Measurements from ENCODE around the gene HEXA.

- TF ChIP-seq, protein P1, sequence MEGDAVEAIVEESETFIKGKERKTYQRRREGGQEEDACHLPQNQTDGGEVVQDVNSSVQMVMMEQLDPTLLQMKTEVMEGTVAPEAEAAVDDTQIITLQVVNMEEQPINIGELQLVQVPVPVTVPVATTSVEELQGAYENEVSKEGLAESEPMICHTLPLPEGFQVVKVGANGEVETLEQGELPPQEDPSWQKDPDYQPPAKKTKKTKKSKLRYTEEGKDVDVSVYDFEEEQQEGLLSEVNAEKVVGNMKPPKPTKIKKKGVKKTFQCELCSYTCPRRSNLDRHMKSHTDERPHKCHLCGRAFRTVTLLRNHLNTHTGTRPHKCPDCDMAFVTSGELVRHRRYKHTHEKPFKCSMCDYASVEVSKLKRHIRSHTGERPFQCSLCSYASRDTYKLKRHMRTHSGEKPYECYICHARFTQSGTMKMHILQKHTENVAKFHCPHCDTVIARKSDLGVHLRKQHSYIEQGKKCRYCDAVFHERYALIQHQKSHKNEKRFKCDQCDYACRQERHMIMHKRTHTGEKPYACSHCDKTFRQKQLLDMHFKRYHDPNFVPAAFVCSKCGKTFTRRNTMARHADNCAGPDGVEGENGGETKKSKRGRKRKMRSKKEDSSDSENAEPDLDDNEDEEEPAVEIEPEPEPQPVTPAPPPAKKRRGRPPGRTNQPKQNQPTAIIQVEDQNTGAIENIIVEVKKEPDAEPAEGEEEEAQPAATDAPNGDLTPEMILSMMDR (conservative IDR thresholded peaks at IDR 0.05 in 1 of 2, IDR thresholded peaks at IDR 0.05 in 1 of 2; ENCODE audit: low read depth in 1 of 2, low read length in 2 of 2), result no peak
- no peak for TF ChIP-seq EZH2 (IDR thresholded peaks at IDR 0.05; ENCODE audit: low read length, missing control alignments)
Measured at GRCh38 chr15:72404841-72405240, 29.0 kb upstream of the HEXA start.
